ENCODE measurements around the gene EPM2A. TPM values are rescaled to one million over a fixed set of nuclear protein-coding genes. Genes with fewer than 3 reads are reported as not detected.

The EPM2A gene
- total and polyA plus RNA-seq, 2 of the 4 experiments (the other 2 are of a cell fraction) = 2.1 to 4.5 TPM

- H3K9me3 ChIP-seq (ENCODE audit: control insufficient read depth, insufficient read depth, low read length) = no peaks in the 10 kb centered on the region
- no peaks in the 10 kb centered on the region for H3K4me1 ChIP-seq (ENCODE audit: control insufficient read depth, insufficient read depth, low read length)
- ATAC-seq (ENCODE audit: low read depth) = no peak
- no peaks in the 10 kb centered on the region for H4K20me1 ChIP-seq (ENCODE audit: insufficient read depth, low read length)
- ChIA-PET CTCF (no interaction called here), POLR2A (ENCODE audit: unreplicated experiment) (no interaction called here)
- no peak overlapping the region for H2BK120ac ChIP-seq (ENCODE audit: low read depth, low read length)
- WGBS, 2 experiments (ENCODE audit: extremely low coverage in 2 of 2, insufficient read length in 1 of 2) = no CpG with 5 or more reads among the region's 2 CpGs
- no peak overlapping the region for H3K27ac ChIP-seq (ENCODE audit: insufficient read depth, low read length)
- TF ChIP-seq, protein P1, sequence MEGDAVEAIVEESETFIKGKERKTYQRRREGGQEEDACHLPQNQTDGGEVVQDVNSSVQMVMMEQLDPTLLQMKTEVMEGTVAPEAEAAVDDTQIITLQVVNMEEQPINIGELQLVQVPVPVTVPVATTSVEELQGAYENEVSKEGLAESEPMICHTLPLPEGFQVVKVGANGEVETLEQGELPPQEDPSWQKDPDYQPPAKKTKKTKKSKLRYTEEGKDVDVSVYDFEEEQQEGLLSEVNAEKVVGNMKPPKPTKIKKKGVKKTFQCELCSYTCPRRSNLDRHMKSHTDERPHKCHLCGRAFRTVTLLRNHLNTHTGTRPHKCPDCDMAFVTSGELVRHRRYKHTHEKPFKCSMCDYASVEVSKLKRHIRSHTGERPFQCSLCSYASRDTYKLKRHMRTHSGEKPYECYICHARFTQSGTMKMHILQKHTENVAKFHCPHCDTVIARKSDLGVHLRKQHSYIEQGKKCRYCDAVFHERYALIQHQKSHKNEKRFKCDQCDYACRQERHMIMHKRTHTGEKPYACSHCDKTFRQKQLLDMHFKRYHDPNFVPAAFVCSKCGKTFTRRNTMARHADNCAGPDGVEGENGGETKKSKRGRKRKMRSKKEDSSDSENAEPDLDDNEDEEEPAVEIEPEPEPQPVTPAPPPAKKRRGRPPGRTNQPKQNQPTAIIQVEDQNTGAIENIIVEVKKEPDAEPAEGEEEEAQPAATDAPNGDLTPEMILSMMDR (conservative IDR thresholded peaks at IDR 0.05; ENCODE audit: low read depth, low read length) = no peak
- TF ChIP-seq FOS (IDR thresholded peaks at IDR 0.05; ENCODE audit: low read depth, low read length) (no peak), MAFK (IDR thresholded peaks at IDR 0.05; ENCODE audit: low read depth, low read length) (no peak), MXI1 (IDR thresholded peaks at IDR 0.05; ENCODE audit: borderline replicate concordance, low read depth, low read length) (no peak), RAD21 (IDR thresholded peaks at IDR 0.05; ENCODE audit: low read length) (no peak), CEBPB (IDR thresholded peaks at IDR 0.05; ENCODE audit: low read depth, low read length) (no peak), RCOR1 (IDR thresholded peaks at IDR 0.05; ENCODE audit: insufficient replicate concordance, low read length) (no peak), POLR2A (IDR thresholded peaks at IDR 0.05; ENCODE audit: low read depth, low read length) (no peak), USF2 (IDR thresholded peaks at IDR 0.05; ENCODE audit: low read depth, low read length) (no peak), BHLHE40 (IDR thresholded peaks at IDR 0.05; ENCODE audit: low read depth, low read length) (no peak), RFX5 (IDR thresholded peaks at IDR 0.05; ENCODE audit: low read depth, low read length) (no peak), MAZ (IDR thresholded peaks at IDR 0.05; ENCODE audit: borderline replicate concordance, low read depth, low read length) (no peak), NFE2L2 (IDR thresholded peaks at IDR 0.05; ENCODE audit: low read depth, low read length) (no peak), SMC3 (IDR thresholded peaks at IDR 0.05; ENCODE audit: low read depth, low read length) (no peak), CHD1 (IDR thresholded peaks at IDR 0.05; ENCODE audit: low read depth, low read length) (no peak)
- TF ChIP-seq, protein P2, sequence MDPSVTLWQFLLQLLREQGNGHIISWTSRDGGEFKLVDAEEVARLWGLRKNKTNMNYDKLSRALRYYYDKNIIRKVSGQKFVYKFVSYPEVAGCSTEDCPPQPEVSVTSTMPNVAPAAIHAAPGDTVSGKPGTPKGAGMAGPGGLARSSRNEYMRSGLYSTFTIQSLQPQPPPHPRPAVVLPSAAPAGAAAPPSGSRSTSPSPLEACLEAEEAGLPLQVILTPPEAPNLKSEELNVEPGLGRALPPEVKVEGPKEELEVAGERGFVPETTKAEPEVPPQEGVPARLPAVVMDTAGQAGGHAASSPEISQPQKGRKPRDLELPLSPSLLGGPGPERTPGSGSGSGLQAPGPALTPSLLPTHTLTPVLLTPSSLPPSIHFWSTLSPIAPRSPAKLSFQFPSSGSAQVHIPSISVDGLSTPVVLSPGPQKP (IDR thresholded peaks at IDR 0.05; ENCODE audit: borderline replicate concordance, low read depth, low read length) = no peak
- no peak overlapping the region for H2AFZ ChIP-seq (replicated peaks; ENCODE audit: low read length, poor library complexity)
- H4K8ac ChIP-seq (ENCODE audit: low read depth in 2 of 2, low read length in 2 of 2) = no peak overlapping the region
- H3K36me3 ChIP-seq (ENCODE audit: control insufficient read depth, insufficient read depth, low read length) = no peaks in the 10 kb centered on the region
- no peak overlapping the region for H3K14ac ChIP-seq (replicated peaks; ENCODE audit: low read depth, low read length)
- H4K91ac ChIP-seq (ENCODE audit: insufficient read depth, low read depth, low read length) = no peak overlapping the region
- no peak for DNase-seq
- no peak overlapping the region for H3K4ac ChIP-seq (ENCODE audit: low read depth, low read length)
- no peak overlapping the region for H3K4me2 ChIP-seq (ENCODE audit: low read depth, low read length)
- dilution Hi-C loops (cut with HindIII; ENCODE audit: low sequenced_read_pairs, unreplicated experiment) = no loop called here
- no peak overlapping the region for H3K56ac ChIP-seq (ENCODE audit: extremely low read depth, insufficient read depth, low read length)
- H2BK15ac ChIP-seq (ENCODE audit: low read depth, low read length) = no peak overlapping the region
- H2BK20ac ChIP-seq (ENCODE audit: low read depth, low read length) = no peak overlapping the region
- no peaks in the 10 kb centered on the region for H3K9me1 ChIP-seq (ENCODE audit: insufficient read depth, low read length)
- H3K27me3 ChIP-seq (ENCODE audit: control insufficient read depth, insufficient read depth, low read length) = no peaks in the 10 kb centered on the region
- no TSS peak for BruUV-seq (replicated peaks)
- intact Hi-C loops (cut with micrococcal nuclease) = no loop called here
- no peak overlapping the region for H2AK9ac ChIP-seq (replicated peaks; ENCODE audit: low read depth, low read length, poor library complexity)
- H3K9ac ChIP-seq (ENCODE audit: low read depth, low read length) = no peak overlapping the region
- H3K79me1 ChIP-seq (ENCODE audit: low read depth in 1 of 2, low read length in 2 of 2) = no peaks in the 10 kb centered on the region
- H4K5ac ChIP-seq (ENCODE audit: low read depth, low read length) = no peak overlapping the region
- H3K18ac ChIP-seq (ENCODE audit: low read depth, low read length) = no peak overlapping the region
- H3K4me3 ChIP-seq (ENCODE audit: insufficient read depth, low read depth, low read length) = no peak overlapping the region
- H2BK5ac ChIP-seq (ENCODE audit: low read depth, low read length, poor library complexity, severe bottlenecking) = no peak overlapping the region
- H3K23ac ChIP-seq (ENCODE audit: low read depth, low read length) = no peak overlapping the region
- no peak overlapping the region for H2AK5ac ChIP-seq (ENCODE audit: low read depth, low read length)
- in situ Hi-C loops (cut with MboI; ENCODE audit: low sequenced_read_pairs) = no loop called here
These were observed 133.9 kb downstream of the EPM2A start for GRCh38 chr6:145601397-145601796.
